22Rv1 (cell line): ENCODE measurements around the gene KDM4C.
"Not testable (repeated sequence)": the region's sequence is repeated elsewhere in the genome, so short reads cannot be mapped to it uniquely, and the experiment has no call there.

Experiments
- H3K27ac ChIP-seq: fragments of 450-650 bp; 2 replicates; pipeline ENCODE4 v1.5.1; 2017
- ZFX ChIP-seq: fragments of 450-650 bp; IDR thresholded peaks from 2 replicates; pipeline ENCODE4 v1.6.1; 2017; ENCODE audit warnings: antibody characterized with exemption, borderline replicate concordance
- TF ChIP-seq, protein P1 (sequence below): fragments of 450-650 bp; IDR thresholded peaks from 2 replicates; pipeline ENCODE4 v1.5.1; 2017; ENCODE audit warnings: mild to moderate bottlenecking

The KDM4C gene

GRCh38 chr9:7008411-7008810 lies 250.6 kb downstream of the KDM4C start:
- TF ChIP-seq, protein P1, sequence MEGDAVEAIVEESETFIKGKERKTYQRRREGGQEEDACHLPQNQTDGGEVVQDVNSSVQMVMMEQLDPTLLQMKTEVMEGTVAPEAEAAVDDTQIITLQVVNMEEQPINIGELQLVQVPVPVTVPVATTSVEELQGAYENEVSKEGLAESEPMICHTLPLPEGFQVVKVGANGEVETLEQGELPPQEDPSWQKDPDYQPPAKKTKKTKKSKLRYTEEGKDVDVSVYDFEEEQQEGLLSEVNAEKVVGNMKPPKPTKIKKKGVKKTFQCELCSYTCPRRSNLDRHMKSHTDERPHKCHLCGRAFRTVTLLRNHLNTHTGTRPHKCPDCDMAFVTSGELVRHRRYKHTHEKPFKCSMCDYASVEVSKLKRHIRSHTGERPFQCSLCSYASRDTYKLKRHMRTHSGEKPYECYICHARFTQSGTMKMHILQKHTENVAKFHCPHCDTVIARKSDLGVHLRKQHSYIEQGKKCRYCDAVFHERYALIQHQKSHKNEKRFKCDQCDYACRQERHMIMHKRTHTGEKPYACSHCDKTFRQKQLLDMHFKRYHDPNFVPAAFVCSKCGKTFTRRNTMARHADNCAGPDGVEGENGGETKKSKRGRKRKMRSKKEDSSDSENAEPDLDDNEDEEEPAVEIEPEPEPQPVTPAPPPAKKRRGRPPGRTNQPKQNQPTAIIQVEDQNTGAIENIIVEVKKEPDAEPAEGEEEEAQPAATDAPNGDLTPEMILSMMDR: no peak
- no peak for TF ChIP-seq ZFX
- no peak overlapping the region for H3K27ac ChIP-seq

GRCh38 chr9:7009065-7009464 lies 251.3 kb downstream of the KDM4C start:
- TF ChIP-seq ZFX: no peak
- TF ChIP-seq, protein P1: no peak

GRCh38 chr9:7011395-7012067 lies 253.8 kb downstream of the KDM4C start:
- H3K27ac ChIP-seq: no peak overlapping the region
- TF ChIP-seq ZFX: no peak
- TF ChIP-seq, protein P1: no peak

More at GRCh38 chr9:7009065-7009464, 251.3 kb downstream of the KDM4C start:
- H3K27ac ChIP-seq: no peak overlapping the region

DNA sequence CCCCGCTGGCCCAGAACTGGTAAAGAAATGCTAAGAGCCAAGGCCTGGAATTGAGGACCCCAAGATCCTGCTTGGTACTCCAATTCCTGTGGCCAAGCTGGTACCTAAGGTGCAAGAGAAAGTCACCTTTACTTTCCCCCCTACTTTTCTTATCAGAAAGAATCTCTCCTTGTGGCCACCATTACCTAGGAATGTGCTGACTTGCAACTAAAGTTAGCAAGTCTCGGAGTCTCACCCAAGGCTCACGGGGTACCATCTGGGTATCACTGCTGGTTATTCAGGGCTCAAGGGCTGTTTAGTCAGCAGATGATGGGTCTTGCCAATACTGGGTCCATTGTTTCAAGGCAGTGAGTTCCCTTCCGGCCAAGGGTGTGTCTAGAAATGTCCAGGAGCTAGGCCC lies 270.2 kb downstream of the KDM4C start:
- TF ChIP-seq, protein P1: no peak
- no peak overlapping the region for H3K27ac ChIP-seq

DNA sequence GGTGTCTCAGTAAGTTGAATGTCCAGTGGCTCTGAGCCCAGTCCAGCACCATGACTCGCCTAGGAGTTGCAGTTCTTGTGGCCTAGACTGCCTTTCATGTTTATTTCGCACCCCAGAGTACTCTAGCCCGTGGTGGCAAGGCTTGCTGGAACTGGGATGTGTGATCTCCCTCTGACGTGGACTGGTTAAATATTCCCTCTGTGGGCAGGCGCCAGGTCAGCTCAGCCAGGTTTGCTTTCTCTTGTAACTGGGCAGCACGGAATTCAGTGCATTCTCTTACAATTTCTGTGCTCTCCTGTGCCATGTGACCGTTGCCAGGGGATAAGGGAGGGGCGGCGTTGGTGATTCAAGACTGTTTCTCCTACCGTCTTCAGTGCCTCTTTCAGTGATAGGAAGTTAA lies 270.8 kb downstream of the KDM4C start:
- TF ChIP-seq ZFX: no peak
- TF ChIP-seq, protein P1: no peak
- H3K27ac ChIP-seq: no peak overlapping the region

GRCh38 chr9:7030943-7031342 lies 273.2 kb downstream of the KDM4C start:
- H3K27ac ChIP-seq: not testable (repeated sequence)

DNA sequence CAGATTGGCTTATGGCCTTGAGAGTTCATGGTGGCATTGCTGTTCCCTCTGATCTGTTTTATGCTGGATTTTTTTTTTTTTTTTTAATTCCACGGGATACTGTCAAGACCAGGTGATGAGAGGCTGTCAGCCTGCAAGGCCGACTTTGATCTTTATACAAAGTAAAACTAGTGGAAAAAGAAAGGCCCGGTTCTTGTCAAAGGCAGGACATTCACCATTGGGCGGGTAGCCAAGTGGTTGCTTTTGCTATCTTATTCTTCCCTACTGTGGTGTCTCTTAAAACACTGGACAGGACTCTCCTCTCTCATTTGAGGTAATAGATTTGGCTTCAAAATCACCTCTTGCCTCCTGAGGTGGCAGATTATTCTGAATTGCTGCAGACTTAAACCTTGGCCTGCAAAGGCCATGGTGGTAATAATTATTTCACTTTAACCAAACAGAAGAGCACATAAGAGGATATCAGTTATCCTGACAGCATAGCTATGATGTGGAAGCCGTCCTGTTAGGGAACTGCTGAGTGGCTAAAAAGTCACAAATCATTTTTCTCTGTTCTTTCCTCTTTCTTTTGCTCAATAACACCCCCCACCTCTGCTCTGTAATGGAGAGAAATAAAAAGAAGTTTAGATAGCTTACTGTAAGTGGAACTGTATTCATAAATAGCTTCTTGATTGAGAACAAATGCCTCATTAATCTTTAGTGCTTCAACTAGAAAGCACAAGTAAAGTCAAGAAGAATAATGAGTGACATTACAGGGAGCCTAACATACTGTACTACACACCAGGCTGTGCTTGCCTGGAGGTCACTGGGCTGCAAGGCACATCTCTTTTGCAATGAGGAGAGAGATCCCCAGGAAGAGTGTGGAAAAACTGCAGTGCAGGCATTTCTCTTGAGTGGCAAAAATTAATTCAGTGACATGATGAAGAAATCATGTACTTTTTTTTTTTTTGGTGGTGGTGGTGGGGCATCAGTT lies 275.6 kb downstream of the KDM4C start:
- no peak for TF ChIP-seq ZFX
- TF ChIP-seq, protein P1: no peak

More for the DNA sequence above, 275.6 kb downstream of the KDM4C start:
- H3K27ac ChIP-seq: no peak overlapping the region
